NCI-H1694 (cell line): ENCODE data around the gene GHDC.
"Not testable (repeated sequence)": the region's sequence is repeated elsewhere in the genome, so short reads cannot be mapped to it uniquely, and the experiment has no call there.

Experiments used
- DNase-seq: peaks from one replicate; lab custom pipeline; 2025; lab: John Stamatoyannopoulos, UW

The GHDC gene

GRCh38 chr17:42153919-42154742 lies 40.2 kb downstream of the GHDC start:
- DNase-seq = no peak

GRCh38 chr17:42146911-42147607 lies 47.2 kb downstream of the GHDC start:
- no peak for DNase-seq

- not testable (repeated sequence) for DNase-seq
Measured at GRCh38 chr17:42143138-42143537, 51.2 kb downstream of the GHDC start.

GRCh38 chr17:42142371-42142896 lies 51.9 kb downstream of the GHDC start:
- DNase-seq = no peak

GRCh38 chr17:42141382-42141781 lies 52.9 kb downstream of the GHDC start:
- no peak for DNase-seq

- DNase-seq = not testable (repeated sequence)
Measured at GRCh38 chr17:42140690-42141089, 53.6 kb downstream of the GHDC start.
